HL-60/S4 treated with phorbol 12-myristate 13-acetate at 8.2 ng/mL for 4 days and 3 days (cell line): ENCODE measurements around the gene PLXDC1.

Experiments
- in situ Hi-C: fragments of 300-500 bp; cut with MboI; formaldehyde crosslinking; loops from 2 replicates; pipeline ENCODE4 v1.15.0; 2022; ENCODE audit warnings: low sequenced_read_pairs

Gene PLXDC1

GRCh38 chr17:39100530-39100929 is 50.9 kb downstream of the PLXDC1 start:
- in situ Hi-C loops: no loop called here

- in situ Hi-C loops: no loop called here
Measured at GRCh38 chr17:39099663-39100286, 51.7 kb downstream of the PLXDC1 start.

GRCh38 chr17:39098588-39098987 is 52.8 kb downstream of the PLXDC1 start:
- in situ Hi-C loops: no loop called here

- in situ Hi-C loops: no loop called here
Measured at GRCh38 chr17:39097537-39097936, 53.9 kb downstream of the PLXDC1 start.

- in situ Hi-C loops: no loop called here
Measured at GRCh38 chr17:39097150-39097519, 54.3 kb downstream of the PLXDC1 start.

GRCh38 chr17:39096508-39097149 is 54.8 kb downstream of the PLXDC1 start:
- in situ Hi-C loops: no loop called here

- in situ Hi-C loops: no loop called here
Measured at GRCh38 chr17:39095309-39095686, 56.1 kb downstream of the PLXDC1 start.

GRCh38 chr17:39094607-39095308 is 56.7 kb downstream of the PLXDC1 start:
- in situ Hi-C loops: no loop called here

GRCh38 chr17:39092692-39093230 is 58.7 kb downstream of the PLXDC1 start:
- in situ Hi-C loops: no loop called here

GRCh38 chr17:39090908-39091665 is 60.4 kb downstream of the PLXDC1 start:
- in situ Hi-C loops: no loop called here

- in situ Hi-C loops: no loop called here
Measured at GRCh38 chr17:39090400-39090799, 61.0 kb downstream of the PLXDC1 start.

GRCh38 chr17:39084558-39084957 is 66.9 kb downstream of the PLXDC1 start:
- in situ Hi-C loops: no loop called here

GRCh38 chr17:39083270-39083669 is 68.2 kb downstream of the PLXDC1 start:
- in situ Hi-C loops: no loop called here

- in situ Hi-C loops: no loop called here
Measured at GRCh38 chr17:39082482-39082881, 69.0 kb downstream of the PLXDC1 start.

GRCh38 chr17:39081851-39082250 is 69.6 kb downstream of the PLXDC1 start:
- in situ Hi-C loops: no loop called here

- in situ Hi-C loops: no loop called here
Measured at GRCh38 chr17:39080421-39081078, 70.9 kb downstream of the PLXDC1 start.

- in situ Hi-C loops: no loop called here
Measured at GRCh38 chr17:39079836-39080235, 71.6 kb downstream of the PLXDC1 start.

- in situ Hi-C loops: no loop called here
Measured at GRCh38 chr17:39077866-39078265, 73.6 kb downstream of the PLXDC1 start.

GRCh38 chr17:39077252-39077651 is 74.2 kb downstream of the PLXDC1 start:
- in situ Hi-C loops: no loop called here

- in situ Hi-C loops: no loop called here
Measured at GRCh38 chr17:39074676-39075075, 76.8 kb downstream of the PLXDC1 start.

- in situ Hi-C loops: no loop called here
Measured at GRCh38 chr17:39073916-39074315, 77.5 kb downstream of the PLXDC1 start.
